IPS DF 19.7 (cell line): Measurements from ENCODE around the gene FEZF2.

Experiments
- DNase-seq: peaks from one replicate; pipeline ENCODE4 v3.0.0-alpha.2; 2013; ENCODE audit warnings: low read depth, low spot score

FEZF2 gene

DNA sequence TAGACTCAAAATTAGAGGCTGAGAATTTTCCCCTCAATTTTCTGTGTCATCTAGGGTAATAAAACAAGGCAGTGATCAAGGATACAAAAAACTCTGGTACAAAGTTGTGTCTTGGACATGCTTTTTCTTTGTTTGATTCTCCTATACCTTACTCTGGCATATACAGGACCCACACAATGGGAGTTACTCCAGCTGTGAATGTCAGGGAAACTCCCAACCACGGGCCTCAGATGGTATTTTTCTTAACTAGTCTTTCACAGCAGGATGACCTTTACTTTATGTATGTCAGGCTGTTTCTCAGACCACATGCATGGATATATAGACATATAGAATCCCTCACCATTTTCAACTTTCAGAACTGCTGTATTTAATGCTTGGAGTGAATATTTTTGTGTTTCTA lies 41.3 kb downstream of the FEZF2 start:
- DNase-seq: no peak

DNA sequence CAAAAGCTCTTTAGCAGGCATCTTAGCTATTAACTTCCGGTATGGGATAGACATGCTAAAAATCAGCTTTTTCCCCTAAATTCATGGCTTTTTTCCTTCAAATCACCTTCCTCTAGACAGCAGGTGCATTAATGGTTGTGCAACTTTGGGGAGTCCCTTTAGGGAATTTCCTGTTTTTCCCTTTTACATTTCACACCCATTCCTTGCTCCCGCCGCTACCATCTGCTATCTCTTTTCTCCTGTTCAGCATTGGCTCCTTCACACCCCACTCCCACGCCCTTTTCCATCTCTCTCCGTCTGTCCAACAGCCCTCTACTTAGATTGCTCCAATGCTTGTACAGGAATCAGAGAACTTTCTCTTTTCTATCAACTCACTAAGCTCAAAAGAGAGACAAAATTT lies 43.4 kb downstream of the FEZF2 start:
- no peak for DNase-seq

DNA sequence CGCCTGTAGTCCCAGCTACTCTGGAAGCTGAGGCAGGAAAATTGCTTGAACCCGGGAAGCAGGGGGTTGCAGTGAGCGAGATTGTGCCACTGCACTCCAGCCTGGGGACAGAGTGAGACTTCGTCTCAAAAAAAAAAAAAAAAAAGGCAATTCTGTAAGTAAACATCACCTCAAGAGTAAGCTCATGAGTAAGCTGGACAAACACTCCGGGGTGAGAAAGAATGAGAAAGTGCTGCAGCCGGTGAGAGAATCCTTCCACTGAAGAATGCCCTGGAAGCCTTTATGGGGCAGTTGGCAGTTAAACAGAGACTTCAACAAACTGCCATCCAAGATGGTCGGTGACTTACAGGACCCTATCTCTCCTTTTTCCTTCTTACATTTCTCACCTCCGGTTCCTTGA lies 47.5 kb downstream of the FEZF2 start:
- no peak for DNase-seq

DNA sequence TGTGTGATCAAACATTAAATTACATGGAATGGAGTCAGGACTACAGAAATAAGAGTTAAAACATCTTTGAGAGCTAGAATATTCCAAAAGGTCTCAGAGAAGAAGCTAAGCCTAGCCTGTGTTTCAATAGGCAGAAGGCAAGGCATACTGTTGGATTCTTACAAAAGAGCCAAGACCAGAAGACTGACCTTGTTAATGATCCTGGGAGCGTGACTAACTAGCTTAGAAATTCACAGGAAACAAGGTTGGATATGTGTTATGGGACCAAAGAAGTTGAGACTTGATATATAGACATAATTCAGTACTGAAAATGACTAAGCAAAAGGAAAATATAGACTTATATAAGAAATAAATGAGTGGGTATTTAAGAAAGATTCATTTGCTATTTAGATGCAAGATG lies 50.1 kb downstream of the FEZF2 start:
- DNase-seq: no peak
